DND-41 (cell line): ENCODE data around the gene PCDHGB3.

Experiments
- ATAC-seq: fragments of 200-7000 bp; cut with Tn5 transposase; 3 replicates; pipeline ENCODE4 v1.9.1; 2021; ENCODE audit warnings: low read depth; ENCODE audit not compliant: insufficient read depth
- DNase-seq: peaks from one replicate; pipeline ENCODE4 v3.0.0-alpha.2; 2020
- H2AFZ ChIP-seq: 2 replicates; pipeline ENCODE4 v1.6.0; 2012; ENCODE audit warnings: low read depth, low read length
- H3K27ac ChIP-seq: 2 replicates; pipeline ENCODE4 v1.5.1; 2012; ENCODE audit warnings: low read length, inconsistent platforms
- H3K27me3 ChIP-seq: fragments of 200-600 bp; sonication (generic); 2 replicates; pipeline ENCODE4 v1.6.0; 2012; ENCODE audit warnings: low read length, mild to moderate bottlenecking, inconsistent platforms; ENCODE audit not compliant: insufficient read depth, poor library complexity
- H3K36me3 ChIP-seq: 2 replicates; pipeline ENCODE4 v1.5.1; 2012; ENCODE audit warnings: low read length, inconsistent platforms; ENCODE audit not compliant: insufficient read depth
- H3K4me1 ChIP-seq: 2 replicates; pipeline ENCODE4 v1.5.1; 2012; ENCODE audit warnings: mild to moderate bottlenecking, low read length; ENCODE audit not compliant: insufficient read depth
- H3K4me2 ChIP-seq: 2 replicates; pipeline ENCODE4 v1.6.0; 2012; ENCODE audit warnings: mild to moderate bottlenecking, moderate library complexity, low read length, inconsistent platforms; ENCODE audit not compliant: insufficient read depth
- H3K4me3 ChIP-seq, 2 experiments: fragments of 200-600 bp in 1 of 2; shearing (Covaris generic) in 1 of 2; 2 replicates each; pipeline ENCODE4 v1.5.1; 2012 to 2016; ENCODE audit warnings: inconsistent platforms in 2 of 2, low read length in 2 of 2, mild to moderate bottlenecking in 2 of 2, low read depth in 1 of 2, moderate library complexity in 1 of 2
- H3K79me2 ChIP-seq: 2 replicates; pipeline ENCODE4 v1.6.0; 2012; ENCODE audit warnings: low read length, inconsistent platforms; ENCODE audit not compliant: insufficient read depth
- H3K9ac ChIP-seq: 2 replicates; pipeline ENCODE4 v1.6.0; 2012; ENCODE audit warnings: low read depth, mild to moderate bottlenecking, inconsistent platforms, low read length, moderate library complexity
- H3K9me3 ChIP-seq: 2 replicates; pipeline ENCODE4 v1.5.1; 2012; ENCODE audit warnings: low read length, moderate library complexity, mild to moderate bottlenecking, inconsistent platforms; ENCODE audit not compliant: insufficient read depth, severe bottlenecking
- H4K20me1 ChIP-seq: 2 replicates; pipeline ENCODE4 v1.6.0; 2012; ENCODE audit warnings: low read length; ENCODE audit not compliant: insufficient read depth
- EZH2 ChIP-seq: IDR thresholded peaks from 3 replicates; pipeline ENCODE4 v1.6.1; 2012; ENCODE audit warnings: borderline replicate concordance, low read depth, mild to moderate bottlenecking, moderate library complexity, low read length, inconsistent platforms; ENCODE audit not compliant: severe bottlenecking
- TF ChIP-seq, protein P1 (sequence below): IDR thresholded peaks from 2 replicates; pipeline ENCODE4 v1.5.1; 2012; ENCODE audit warnings: borderline replicate concordance, low read length, moderate library complexity, mild to moderate bottlenecking; ENCODE audit not compliant: poor library complexity, severe bottlenecking; ENCODE audit errors: extremely low read depth

The PCDHGB3 gene

DNA sequence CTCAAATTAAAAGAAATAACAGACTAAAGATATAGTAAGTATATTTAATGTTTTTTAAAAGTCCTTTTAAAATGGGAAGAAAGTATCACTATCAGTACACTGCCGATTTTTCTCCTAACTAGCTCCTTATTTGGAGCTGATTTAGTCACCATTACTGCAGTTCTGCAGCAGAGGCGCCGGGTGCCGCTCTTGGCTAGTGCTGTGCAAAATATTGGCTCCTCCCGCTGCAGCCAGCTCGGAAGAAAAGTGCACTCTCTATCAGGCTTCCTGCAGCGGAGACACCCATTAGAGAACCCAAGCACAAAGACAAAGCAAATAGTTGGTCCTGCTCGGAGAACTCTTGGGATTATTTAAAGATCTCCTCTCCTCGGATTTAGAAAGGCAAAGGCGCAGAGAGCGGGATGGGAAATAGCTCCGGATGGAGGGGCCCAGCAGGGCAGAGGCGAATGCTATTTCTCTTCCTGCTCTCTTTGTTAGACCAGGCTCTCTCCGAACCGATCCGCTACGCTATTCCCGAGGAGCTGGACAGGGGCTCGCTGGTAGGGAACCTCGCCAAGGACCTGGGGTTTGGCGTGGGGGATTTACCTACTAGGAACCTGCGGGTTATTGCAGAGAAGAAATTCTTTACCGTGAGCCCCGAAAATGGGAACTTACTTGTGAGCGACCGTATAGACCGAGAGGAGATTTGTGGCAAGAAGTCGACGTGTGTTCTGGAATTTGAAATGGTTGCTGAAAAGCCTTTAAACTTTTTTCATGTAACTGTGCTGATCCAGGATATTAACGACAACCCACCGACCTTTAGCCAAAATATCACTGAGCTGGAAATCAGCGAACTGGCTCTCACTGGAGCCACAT is at the start of gene PCDHGB3:
PCDHGB3 (plus strand) TSS at position 249 of the 855 bp plus-strand sequence; CDS start at position 402, 153 bp downstream.
- TF ChIP-seq EZH2 = no peak
- TF ChIP-seq, protein P1, sequence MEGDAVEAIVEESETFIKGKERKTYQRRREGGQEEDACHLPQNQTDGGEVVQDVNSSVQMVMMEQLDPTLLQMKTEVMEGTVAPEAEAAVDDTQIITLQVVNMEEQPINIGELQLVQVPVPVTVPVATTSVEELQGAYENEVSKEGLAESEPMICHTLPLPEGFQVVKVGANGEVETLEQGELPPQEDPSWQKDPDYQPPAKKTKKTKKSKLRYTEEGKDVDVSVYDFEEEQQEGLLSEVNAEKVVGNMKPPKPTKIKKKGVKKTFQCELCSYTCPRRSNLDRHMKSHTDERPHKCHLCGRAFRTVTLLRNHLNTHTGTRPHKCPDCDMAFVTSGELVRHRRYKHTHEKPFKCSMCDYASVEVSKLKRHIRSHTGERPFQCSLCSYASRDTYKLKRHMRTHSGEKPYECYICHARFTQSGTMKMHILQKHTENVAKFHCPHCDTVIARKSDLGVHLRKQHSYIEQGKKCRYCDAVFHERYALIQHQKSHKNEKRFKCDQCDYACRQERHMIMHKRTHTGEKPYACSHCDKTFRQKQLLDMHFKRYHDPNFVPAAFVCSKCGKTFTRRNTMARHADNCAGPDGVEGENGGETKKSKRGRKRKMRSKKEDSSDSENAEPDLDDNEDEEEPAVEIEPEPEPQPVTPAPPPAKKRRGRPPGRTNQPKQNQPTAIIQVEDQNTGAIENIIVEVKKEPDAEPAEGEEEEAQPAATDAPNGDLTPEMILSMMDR = no peak
- Histone ChIP-seq H3K9ac (no peak within 1 kb of the TSS), H3K27ac (no peak within 1 kb of the TSS), H3K36me3 (no peaks in the 10 kb centered on the region), H3K27me3 (peaks cover 4% of the 10 kb centered on the region), H3K79me2 (no peaks in the 10 kb centered on the region), H3K4me2 (no peak within 1 kb of the TSS), H2AFZ (no peak within 1 kb of the TSS), H4K20me1 (no peaks in the 10 kb centered on the region), H3K9me3 (no peaks in the 10 kb centered on the region), H3K4me1 (no peaks in the 10 kb centered on the region), H3K4me3 (no peak within 1 kb of the TSS)
- ATAC-seq (no peak), DNase-seq (no peak)

DNA sequence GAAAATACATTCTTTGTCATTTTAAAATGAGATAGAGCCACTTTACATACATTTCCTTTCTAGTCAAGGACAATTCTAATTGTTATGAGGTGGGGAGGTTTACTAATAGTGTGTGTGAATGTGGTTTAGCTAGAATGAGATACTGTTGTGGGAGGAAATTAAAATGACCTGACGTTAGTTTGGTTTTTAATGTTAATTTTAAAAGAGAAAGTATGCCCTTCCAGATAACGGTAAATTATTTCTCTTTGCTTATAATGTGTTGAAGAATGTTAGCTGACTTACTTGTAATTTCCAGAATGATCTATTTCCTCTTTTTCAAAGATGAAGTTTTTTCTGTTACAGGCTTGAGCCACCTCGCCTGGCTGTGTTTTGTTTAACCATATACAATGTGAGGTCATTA is 47.8 kb upstream of the PCDHGB3 start:
- Histone ChIP-seq H3K79me2 (peaks cover 24% of the 10 kb centered on the region), H3K4me2 (no peak overlapping the region), H3K27me3 (no peaks in the 10 kb centered on the region), H3K4me1 (peaks cover 22% of the 10 kb centered on the region), H3K36me3 (peaks cover 23% of the 10 kb centered on the region), H2AFZ (no peak overlapping the region), H3K27ac (no peak overlapping the region), H3K9ac (no peak overlapping the region), H3K9me3 (peaks cover 41% of the 10 kb centered on the region), H4K20me1 (no peaks in the 10 kb centered on the region), H3K4me3 (no peak overlapping the region)
- TF ChIP-seq, protein P1 = no peak
- no peak for TF ChIP-seq EZH2
- DNase-seq (no peak), ATAC-seq (no peak)

DNA sequence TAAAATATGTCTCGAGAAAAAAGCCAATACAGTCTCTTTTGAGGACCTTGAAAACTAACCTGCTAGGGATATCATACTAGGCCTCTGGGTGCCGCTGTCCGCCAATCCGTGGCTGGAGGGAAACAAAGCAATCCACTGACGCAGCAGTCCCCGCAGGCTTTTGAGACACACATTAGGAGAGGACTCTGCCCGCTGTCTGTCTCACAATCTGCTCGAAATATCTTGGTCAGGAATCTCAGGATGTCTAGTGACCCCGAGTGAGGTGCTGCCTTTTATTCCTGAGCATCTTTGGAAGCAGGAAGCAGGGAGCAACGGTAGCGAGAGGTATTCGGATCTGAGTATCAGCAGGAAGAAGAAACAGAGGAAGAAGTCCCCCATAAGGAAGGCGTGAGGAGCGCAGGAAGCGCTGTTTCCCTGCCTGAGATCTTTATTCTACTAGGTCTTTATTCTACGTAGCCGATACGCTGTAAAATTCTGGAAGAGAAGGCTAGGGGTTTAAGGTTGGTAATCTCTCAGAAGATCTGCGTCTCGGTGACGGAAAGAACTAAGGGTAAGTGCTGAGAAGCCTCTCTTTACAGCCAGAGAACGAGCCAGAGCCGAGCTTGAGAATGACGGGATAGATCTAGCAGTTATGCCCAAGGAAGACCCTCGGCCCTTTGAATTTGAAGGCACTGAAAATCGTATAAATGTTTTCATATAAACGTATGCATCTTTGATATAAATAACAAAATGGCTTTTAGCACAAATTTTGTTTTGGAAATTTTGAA is 43.8 kb upstream of the PCDHGB3 start:
- TF ChIP-seq, protein P1 = no peak
- TF ChIP-seq EZH2 = no peak
- no peaks in the 10 kb centered on the region for H3K27me3 ChIP-seq
- H3K9me3 ChIP-seq = peaks cover 10% of the 10 kb centered on the region
- H3K4me1 ChIP-seq = peaks cover 1% of the 10 kb centered on the region
- no peak for ATAC-seq
- no peaks in the 10 kb centered on the region for H3K36me3 ChIP-seq
- H4K20me1 ChIP-seq = no peaks in the 10 kb centered on the region
- H3K79me2 ChIP-seq = no peaks in the 10 kb centered on the region
- no peak overlapping the region for H3K27ac ChIP-seq
- no peak for DNase-seq
- H3K9ac ChIP-seq = no peak overlapping the region
- no peak overlapping the region for H3K4me2 ChIP-seq
- no peak overlapping the region for H3K4me3 ChIP-seq
- H2AFZ ChIP-seq = peak overlapping the region; percentile 54; the same call in 1 of the 2 replicates
